Hematopoietic multipotent progenitor cell treated with erythropoietin and hydrocortisone succinate and interleukin-3 and kit ligand, for 15 days (in vitro differentiated cells): Measurements from ENCODE around the gene NUCB2.

Experiments used
- DNase-seq: peaks from one replicate; pipeline ENCODE4 v3.0.0-alpha.2; 2015; ENCODE audit warnings: low spot score

The NUCB2 gene

GRCh38 chr11:17333799-17334586 lies 57.5 kb downstream of the NUCB2 start:
- no peak for DNase-seq

GRCh38 chr11:17343257-17343656 lies 66.7 kb downstream of the NUCB2 start:
- DNase-seq = no peak

- DNase-seq = no peak
These were observed 67.4 kb downstream of the NUCB2 start for GRCh38 chr11:17343907-17344306.

- no peak for DNase-seq
These were observed 71.1 kb downstream of the NUCB2 start for GRCh38 chr11:17347676-17348075.

- DNase-seq = no peak
These were observed 74.1 kb downstream of the NUCB2 start for GRCh38 chr11:17350455-17351171.

- DNase-seq = no peak
These were observed 74.6 kb downstream of the NUCB2 start for GRCh38 chr11:17351172-17351509.

- peak; percentile 26 for DNase-seq
These were observed 75.1 kb downstream of the NUCB2 start, which contains the start of gene NCR3LG1 for GRCh38 chr11:17351510-17352176. NCR3LG1 (plus strand) TSS chr11:17351800; CDS start chr11:17351970, 170 bp downstream.

GRCh38 chr11:17352950-17353820 lies 76.6 kb downstream of the NUCB2 start:
- peak; percentile 44 for DNase-seq

GRCh38 chr11:17353821-17354600 lies 77.5 kb downstream of the NUCB2 start:
- DNase-seq = no peak

- DNase-seq = peak; percentile 69
These were observed 78.1 kb downstream of the NUCB2 start for GRCh38 chr11:17354601-17354991.

GRCh38 chr11:17366495-17366894 lies 90.0 kb downstream of the NUCB2 start:
- no peak for DNase-seq

GRCh38 chr11:17368551-17368950 lies 92.0 kb downstream of the NUCB2 start:
- DNase-seq = no peak

- no peak for DNase-seq
These were observed 92.6 kb downstream of the NUCB2 start for GRCh38 chr11:17369094-17369493.

- no peak for DNase-seq
These were observed 93.2 kb downstream of the NUCB2 start for GRCh38 chr11:17369684-17370243.

- no peak for DNase-seq
These were observed 95.1 kb downstream of the NUCB2 start for GRCh38 chr11:17371614-17372013.

- DNase-seq = no peak
These were observed 99.0 kb downstream of the NUCB2 start for GRCh38 chr11:17375547-17375946.

GRCh38 chr11:17376493-17376892 lies 100.0 kb downstream of the NUCB2 start:
- no peak for DNase-seq

- no peak for DNase-seq
These were observed 102.1 kb downstream of the NUCB2 start for GRCh38 chr11:17378655-17379054.

GRCh38 chr11:17379383-17380180 lies 103.0 kb downstream of the NUCB2 start:
- no peak for DNase-seq

- no peak for DNase-seq
These were observed 104.6 kb downstream of the NUCB2 start for GRCh38 chr11:17381156-17381555.
